Right ventricle myocardium inferior (tissue), 1 donor: ENCODE data around the gene RAB43. TPM values are rescaled to one million over a fixed set of nuclear protein-coding genes. Genes with fewer than 3 reads are reported as not detected.
A peak's percentile ranks its signal among the peaks of the same experiment; 100 is the strongest.
"Not testable (repeated sequence)": the region's sequence is repeated elsewhere in the genome, so short reads cannot be mapped to it uniquely, and the experiment has no call there.

ENCODE experiments used
- ATAC-seq: fragments of 200-7000 bp; cut with Tn5 transposase; one replicate; pipeline ENCODE4 v1.9.1; 2020; ENCODE audit warnings: mild to moderate bottlenecking, moderate library complexity
- DNase-seq: peaks from one replicate; pipeline ENCODE4 v3.0.0; 2021; ENCODE audit errors: missing footprints
- intact Hi-C: fragments of 100-400 bp; cut with DNase I; formaldehyde crosslinking; loops from one replicate; pipeline ENCODE4 v1.11.0; 2022
- long read RNA-seq: library from polyadenylated mRNA; unstranded; transcript quantifications from one replicate; pipeline ENCODE4 v2.0.0, GENCODE V29; 2021
- total RNA-seq: library from RNA; stranded (reverse); fragmentation: NEBNext Ultra II Directional; extraction: Animal tissue kit (Norgen Biotek cat#: 25700); gene quantifications from one replicate; pipeline ENCODE4 v1.2.1, GENCODE V29; 2021
- donor health status: DM: no; HTN: yes; CAD: no; lungs with severe emphysema.

The RAB43 gene
- total RNA-seq = 3.4 TPM
- long read RNA-seq, full-length matches to known transcripts = 2 of 2 reads
- long read RNA-seq, partial matches to known transcripts = 0 of 2 reads
- long read RNA-seq, other reads (novel, unspliced or antisense) = 0 of 2 reads

DNA sequence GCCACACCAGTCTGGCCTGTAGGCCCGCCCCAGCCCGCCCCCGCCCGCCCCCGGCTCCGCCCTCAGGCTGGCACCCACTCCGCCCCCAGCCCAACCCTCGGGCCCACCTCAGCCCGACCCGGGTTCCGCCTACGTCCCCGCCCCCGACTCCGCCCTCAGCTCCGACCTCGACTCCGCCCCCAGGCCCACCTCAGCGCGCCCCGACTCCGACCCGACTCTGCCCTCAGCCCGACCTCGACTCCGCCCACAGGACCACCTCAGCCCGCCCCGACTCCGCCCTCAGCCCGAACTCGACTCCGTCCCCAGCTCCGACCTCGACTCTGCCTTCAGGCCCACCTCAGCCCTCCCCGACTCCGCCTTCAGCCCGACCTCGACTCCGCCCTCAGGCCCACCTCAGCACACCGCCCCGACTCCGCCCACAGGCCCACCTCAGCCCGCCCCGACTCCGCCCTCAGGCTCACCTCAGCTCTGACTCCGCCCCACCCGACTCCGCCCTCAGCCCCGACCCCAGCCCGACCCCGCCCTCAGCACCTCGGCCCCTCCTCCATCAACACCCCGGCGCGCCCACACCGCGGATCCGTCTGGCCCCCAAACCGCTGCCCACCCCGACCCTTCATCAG lies at the start of gene RAB43:
Gene RAB43, minus strand, starts transcription at position 13 of the 620 bp plus-strand sequence. CDS start 315 bp downstream, outside the sequence.
- DNase-seq = peak; percentile 92
- peak; percentile 91 for ATAC-seq
- intact Hi-C loops = no loop called here

GRCh38 chr3:129166579-129167332 lies 45.2 kb upstream of the RAB43 start:
- intact Hi-C loops = no loop called here
- DNase-seq (no peak), ATAC-seq (no peak)

GRCh38 chr3:129165594-129165993 lies 44.0 kb upstream of the RAB43 start:
- ATAC-seq, intact Hi-C loops, DNase-seq: not testable (repeated sequence)

GRCh38 chr3:129164500-129164899 lies 42.9 kb upstream of the RAB43 start:
- intact Hi-C loops = no loop called here
- ATAC-seq (no peak), DNase-seq (no peak)

DNA sequence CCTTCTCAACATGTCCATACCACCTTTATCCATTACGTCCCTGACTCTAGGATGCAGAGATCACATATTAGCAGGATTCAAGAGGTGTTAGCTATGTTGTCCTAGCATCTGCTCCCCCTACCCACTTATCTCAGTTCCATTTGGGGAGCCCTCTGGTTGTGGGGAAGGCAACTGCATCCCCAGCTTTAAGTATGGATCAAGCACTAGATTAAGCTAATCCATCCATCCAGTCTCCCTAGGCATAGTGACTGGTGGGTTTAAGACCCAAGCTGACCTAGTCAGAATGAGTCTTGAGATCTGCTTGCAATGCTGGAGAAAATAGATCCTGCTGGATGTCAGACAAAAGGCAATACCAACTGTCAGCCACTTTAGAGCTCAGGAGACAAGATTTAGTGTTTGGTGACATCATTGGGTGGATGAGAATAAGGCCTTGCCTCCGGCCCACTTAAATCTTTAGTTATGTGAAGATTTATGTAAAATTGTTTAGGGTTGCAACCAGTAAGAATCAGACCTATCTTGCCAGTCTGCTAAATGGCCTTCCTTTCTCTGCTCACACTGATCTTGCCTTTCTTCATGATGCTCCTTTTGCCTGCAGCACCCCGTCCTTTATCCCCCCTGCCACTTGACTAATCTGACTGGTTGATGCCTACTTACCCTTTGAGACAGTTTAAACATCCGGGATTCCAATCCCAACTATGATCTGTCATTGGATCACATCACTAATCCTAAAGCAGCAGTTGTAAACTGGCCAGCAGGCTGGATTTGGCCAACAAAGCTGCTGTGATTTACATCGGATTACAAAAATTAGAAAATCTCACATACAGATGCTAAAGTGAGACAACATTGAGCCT lies 41.4 kb upstream of the RAB43 start:
- intact Hi-C loops = no loop called here
- DNase-seq (no peak), ATAC-seq (no peak)

DNA sequence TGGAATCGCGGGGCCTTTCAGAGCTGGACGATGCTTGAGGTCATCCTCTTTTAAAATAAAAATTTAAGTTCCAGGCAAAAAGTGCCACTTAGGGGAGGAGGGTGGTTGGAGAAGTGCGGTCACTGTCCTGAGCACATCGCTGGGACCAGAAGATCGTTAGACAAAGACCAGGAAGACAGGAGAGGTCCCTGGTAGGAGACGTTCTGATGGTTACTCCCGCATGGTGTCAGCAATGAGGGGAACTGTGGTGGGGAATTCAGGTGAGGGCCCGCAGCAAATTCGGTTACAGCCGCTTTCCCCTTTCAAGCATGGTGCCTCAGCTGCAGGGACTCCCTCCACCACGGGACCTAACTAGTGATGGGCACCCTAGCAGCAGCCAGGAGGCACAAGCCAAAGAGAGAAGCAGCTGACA lies 40.3 kb upstream of the RAB43 start:
- ATAC-seq (peak; percentile 1), DNase-seq (no peak)
- intact Hi-C loops = loop anchor here (1.0 kb wide), 2 partner anchors 63 to 83 kb away; no protein-coding TSS in a partner anchor

- intact Hi-C loops = loop anchor here (1.0 kb wide), 2 partner anchors 64 to 84 kb away; no protein-coding TSS in a partner anchor
- ATAC-seq (peak; percentile 92), DNase-seq (peak; percentile 92)
These were observed 39.6 kb upstream of the RAB43 start, which contains the start of gene ISY1 for GRCh38 chr3:129160891-129161859. Gene ISY1 (minus strand): TSS chr3:129161063. CDS start chr3:129160975, 88 bp downstream.

GRCh38 chr3:129144786-129145185 lies 23.2 kb upstream of the RAB43 start:
- intact Hi-C loops = no loop called here
- ATAC-seq (no peak), DNase-seq (no peak)

GRCh38 chr3:129141011-129141410 lies 19.4 kb upstream of the RAB43 start:
- ATAC-seq, DNase-seq, intact Hi-C loops: not testable (repeated sequence)

DNA sequence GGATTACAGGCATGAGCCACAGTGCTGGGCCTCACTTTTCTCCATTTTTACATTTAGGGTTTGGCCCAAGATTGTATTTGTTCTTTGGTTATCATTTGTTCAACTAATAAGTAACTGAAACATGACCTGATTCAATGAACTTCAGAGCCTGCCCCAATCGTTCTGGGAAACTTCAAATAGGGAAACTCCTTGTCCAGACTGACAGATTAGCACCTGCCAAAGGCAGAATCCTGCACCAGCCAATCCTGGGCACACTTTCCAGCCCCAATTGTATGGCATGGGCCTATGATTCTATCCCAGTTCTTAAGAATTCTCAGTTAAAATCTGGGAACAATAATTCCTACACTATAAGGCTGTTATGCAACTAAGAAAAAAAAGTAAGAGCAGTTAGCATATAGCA lies 18.3 kb upstream of the RAB43 start:
- no peak for ATAC-seq
- no peak for DNase-seq
- intact Hi-C loops = no loop called here

GRCh38 chr3:129136275-129136674 lies 14.7 kb upstream of the RAB43 start:
- DNase-seq, ATAC-seq, intact Hi-C loops: not testable (repeated sequence)

GRCh38 chr3:129132097-129132866 lies 10.7 kb upstream of the RAB43 start:
- no peak for DNase-seq
- intact Hi-C loops = no loop called here
- peak; percentile 32 for ATAC-seq

DNA sequence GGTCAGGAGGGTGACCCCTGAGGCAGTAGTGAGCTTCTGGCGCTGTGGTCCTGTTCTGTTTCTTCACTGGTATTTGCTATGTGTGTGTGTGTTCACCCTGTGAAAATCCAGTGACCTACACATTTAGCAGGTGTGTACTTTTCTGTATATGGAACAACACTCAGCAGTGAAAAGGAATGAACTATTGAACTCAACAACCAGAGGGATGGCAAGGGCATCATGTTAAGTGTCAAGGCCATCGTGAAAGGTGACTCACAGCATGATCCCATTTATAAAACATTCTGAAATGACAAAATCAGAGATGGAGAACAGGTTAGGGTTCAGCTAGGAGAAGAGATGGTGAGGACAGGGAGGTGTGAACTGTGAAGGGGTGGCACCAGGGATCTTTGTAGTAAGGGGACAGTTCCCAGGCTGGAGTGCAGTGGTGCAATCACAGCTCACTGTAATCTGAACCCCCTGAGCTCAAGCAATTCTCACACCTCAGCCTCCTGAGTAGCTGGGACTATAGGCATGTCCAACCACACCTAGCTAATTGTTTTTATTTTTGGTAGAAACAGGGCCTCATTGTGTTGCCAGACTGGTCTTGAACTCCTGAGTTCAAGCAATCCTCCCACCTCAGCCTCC lies 10.0 kb upstream of the RAB43 start:
- intact Hi-C loops = no loop called here
- no peak for ATAC-seq
- no peak for DNase-seq

DNA sequence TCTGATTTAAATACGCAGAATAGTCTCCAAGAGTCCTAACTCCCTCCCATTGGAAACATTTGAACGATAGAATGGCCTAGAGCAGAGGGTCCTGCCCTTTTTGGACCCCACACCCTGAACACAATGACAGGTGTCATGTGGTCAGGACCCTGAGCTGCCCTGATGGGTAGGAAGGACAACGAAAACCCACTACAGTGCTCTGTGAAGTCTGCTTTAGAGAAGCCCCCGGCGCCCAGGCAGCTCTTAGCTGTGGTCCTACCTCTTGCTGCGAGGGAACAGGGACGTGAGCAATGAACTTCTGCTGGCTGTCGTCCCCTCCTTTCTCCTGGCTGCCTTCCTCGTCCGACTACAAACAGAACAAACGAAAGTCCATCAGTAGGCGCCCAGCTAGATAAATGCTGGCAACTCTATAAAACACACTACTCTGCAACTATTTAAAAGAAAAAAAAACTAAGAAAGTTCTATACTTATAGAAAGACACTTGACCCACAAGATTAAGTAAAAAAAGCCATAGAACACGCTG lies 8.7 kb upstream of the RAB43 start:
- ATAC-seq (no peak), DNase-seq (no peak)
- intact Hi-C loops = no loop called here

- ATAC-seq = no peak
- intact Hi-C loops = no loop called here
These were observed 7.0 kb upstream of the RAB43 start for GRCh38 chr3:129128357-129129155.

More at GRCh38 chr3:129128357-129129155, 7.0 kb upstream of the RAB43 start:
- no peak for DNase-seq
